ENCODE results near the gene MMP15. TPM values are rescaled to one million over a fixed set of nuclear protein-coding genes. Genes with fewer than 3 reads are reported as not detected.
A peak's percentile ranks its signal among the peaks of the same experiment; 100 is the strongest.
"Not testable (repeated sequence)": the region's sequence is repeated elsewhere in the genome, so short reads cannot be mapped to it uniquely, and the experiment has no call there.

The MMP15 gene
- total RNA-seq, 8 experiments from 2014 or later, result 2.6 to 30.3 (median 14.8) TPM

DNA sequence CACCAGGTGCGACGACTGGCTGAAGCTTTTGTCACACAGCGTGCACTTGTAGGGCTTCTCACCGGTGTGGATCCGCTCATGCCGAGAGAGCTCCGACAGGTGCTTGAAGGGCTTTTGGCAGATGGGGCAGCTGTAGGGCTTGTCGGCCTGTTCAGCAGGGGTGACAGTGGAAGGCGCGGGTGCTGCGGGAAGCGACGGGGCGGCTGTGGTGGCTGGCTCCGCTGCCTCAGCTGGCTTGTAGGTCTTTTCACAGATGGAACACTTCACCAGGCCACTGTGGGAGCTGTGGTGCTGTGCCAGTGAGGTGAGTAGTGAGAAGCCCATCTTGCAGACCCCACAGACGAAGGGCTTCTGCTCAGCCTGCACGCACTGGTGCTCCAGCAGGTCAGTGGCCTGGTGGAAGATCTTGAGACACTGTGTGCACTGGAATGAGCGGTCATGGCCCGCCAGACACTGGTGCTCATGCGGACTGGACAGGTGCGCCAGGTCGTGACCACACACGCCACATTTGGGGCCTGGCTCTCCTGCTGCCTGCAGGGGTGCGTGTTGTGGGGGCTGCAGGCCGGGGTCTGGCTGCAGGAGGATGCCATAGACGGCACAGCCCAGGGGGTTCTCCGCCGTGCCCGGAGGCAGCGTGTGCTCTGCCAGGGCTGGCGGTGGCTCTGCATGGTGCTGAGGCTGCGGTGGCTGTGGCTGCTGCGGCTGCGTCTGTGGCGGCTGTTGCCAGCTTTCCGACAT is 27.9 kb upstream of the MMP15 start:
- no peak overlapping the region for H3K27ac ChIP-seq
- no peak overlapping the region for H3K4me3 ChIP-seq
- in situ Hi-C loops (cut with MboI; ENCODE audit: low pct_unique_long_range_greater_than_20kb in 2 of 9, low sequenced_read_pairs in 9 of 9, unreplicated experiment in 9 of 9), result loop anchor here in 3 of 9 experiments (25.0 kb wide), 3 partner anchors 110 to 235 kb away; no protein-coding TSS in a partner anchor
- WGBS, 10 experiments, result 92 to 100% (median 98%) methylated on average over 3 to 15 of the region's 36 CpGs; no CpG with 5 or more reads in 7 of the 10 experiments
- peaks cover 7 to 8% of the 10 kb centered on the region in 2 donors for H3K4me1 ChIP-seq (replicated peaks in 1 of 2)
- no peak for ATAC-seq (replicated peaks in 6 of 8)

DNA sequence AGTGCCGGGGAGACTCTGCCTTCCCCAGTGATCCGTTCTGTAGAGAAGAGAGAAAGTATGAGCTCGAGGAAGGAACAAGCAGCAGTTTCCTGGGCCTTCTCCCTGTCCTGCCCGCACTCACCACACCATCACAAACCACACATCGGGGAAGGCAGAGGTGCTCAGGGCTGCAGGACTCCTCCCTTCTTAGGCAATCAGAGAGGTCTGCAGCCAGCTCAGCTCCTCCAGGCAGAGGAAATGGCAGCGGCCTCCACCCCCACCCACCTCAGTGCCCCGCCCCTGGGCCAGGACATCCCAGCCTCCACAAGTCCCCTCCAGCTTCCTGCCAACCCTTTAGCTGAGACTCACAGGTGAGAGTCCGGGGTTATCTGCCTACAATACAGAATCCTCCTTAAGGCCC is 27.1 kb upstream of the MMP15 start:
- Histone ChIP-seq H3K4me3 (no peak overlapping the region), H3K27ac (no peak overlapping the region), H3K4me1 (replicated peaks in 1 of 2) (peaks cover 7 to 8% of the 10 kb centered on the region in 2 donors)
- WGBS, 10 experiments, result 40% methylated on average over 1 of the region's 8 CpGs; no CpG with 5 or more reads in 8 of the 10 experiments
- in situ Hi-C loops (cut with MboI; ENCODE audit: low pct_unique_long_range_greater_than_20kb in 2 of 9, low sequenced_read_pairs in 9 of 9, unreplicated experiment in 9 of 9), result loop anchor here in 3 of 9 experiments (25.0 kb wide), 3 partner anchors 111 to 236 kb away; no protein-coding TSS in a partner anchor
- peak in 1 of 8 experiments; percentile 1 for ATAC-seq (replicated peaks in 6 of 8)

DNA sequence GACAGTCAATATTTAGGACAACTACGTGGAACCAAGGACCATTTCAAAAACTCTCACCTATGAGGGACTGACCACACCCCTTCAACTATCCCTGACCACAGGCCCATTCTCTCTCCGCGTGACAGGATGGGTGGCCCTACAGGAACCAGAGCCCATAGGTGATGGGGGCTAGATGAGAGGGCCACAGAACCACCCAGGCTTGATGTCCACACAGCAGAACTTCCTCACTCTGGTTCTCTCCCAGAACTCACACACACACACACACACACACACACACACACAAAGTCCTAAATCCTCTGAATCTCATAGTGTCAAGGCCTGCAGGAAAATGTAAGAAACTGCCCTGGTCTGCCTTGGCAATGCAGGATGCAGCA is 26.6 kb upstream of the MMP15 start:
- peak overlapping the region in 3 of 5 donors; percentile 72 to 99 (median 96) for H3K4me3 ChIP-seq
- peaks cover 7 to 8% of the 10 kb centered on the region in 2 donors for H3K4me1 ChIP-seq (replicated peaks in 1 of 2)
- 100% methylated on average over 1 to 2 of the region's 3 CpGs; no CpG with 5 or more reads in 8 of the 10 experiments for WGBS, 10 experiments
- H3K27ac ChIP-seq, result no peak overlapping the region
- ATAC-seq (replicated peaks in 6 of 8), result no peak
- in situ Hi-C loops (cut with MboI; ENCODE audit: low pct_unique_long_range_greater_than_20kb in 2 of 9, low sequenced_read_pairs in 9 of 9, unreplicated experiment in 9 of 9), result loop anchor here in 3 of 9 experiments (25.0 kb wide), 3 partner anchors 112 to 237 kb away; no protein-coding TSS in a partner anchor

DNA sequence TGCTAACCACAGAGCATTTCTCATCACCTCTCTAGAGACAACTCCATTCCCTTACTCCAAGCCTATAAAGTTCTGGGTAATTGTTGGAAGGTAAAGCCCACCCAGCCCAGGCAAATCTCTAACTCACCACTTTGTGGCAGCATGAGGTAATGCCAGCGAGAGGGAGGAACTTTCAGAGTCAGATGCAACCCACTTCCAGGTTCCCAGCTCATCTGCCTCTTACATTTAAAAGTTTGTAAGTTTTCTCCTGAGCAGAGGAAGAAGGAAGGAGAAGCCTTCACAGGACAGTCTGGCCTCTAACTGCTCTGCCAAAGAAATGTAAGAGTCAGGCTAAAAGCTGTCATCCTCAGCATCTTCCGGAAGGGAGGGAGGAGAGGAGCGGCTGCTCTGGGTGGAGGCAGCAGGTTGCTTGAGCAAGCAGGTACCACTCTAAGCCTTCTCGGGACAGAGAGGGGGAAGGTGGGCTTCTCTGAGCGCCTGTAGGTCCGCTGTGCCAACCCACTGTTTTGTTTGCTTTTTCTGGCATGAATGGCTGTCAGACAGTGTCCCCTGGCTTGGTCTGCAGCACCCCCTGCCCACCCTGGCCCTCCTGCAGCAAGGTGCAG is 26.1 kb upstream of the MMP15 start:
- WGBS, 10 experiments, result 0 to 63% (median 16%) methylated on average over 1 to 4 of the region's 6 CpGs; no CpG with 5 or more reads in 4 of the 10 experiments
- in situ Hi-C loops (cut with MboI; ENCODE audit: low pct_unique_long_range_greater_than_20kb in 2 of 9, low sequenced_read_pairs in 9 of 9, unreplicated experiment in 9 of 9), result loop anchor here in 3 of 9 experiments (25.0 kb wide), 3 partner anchors 112 to 237 kb away; no protein-coding TSS in a partner anchor

DNA sequence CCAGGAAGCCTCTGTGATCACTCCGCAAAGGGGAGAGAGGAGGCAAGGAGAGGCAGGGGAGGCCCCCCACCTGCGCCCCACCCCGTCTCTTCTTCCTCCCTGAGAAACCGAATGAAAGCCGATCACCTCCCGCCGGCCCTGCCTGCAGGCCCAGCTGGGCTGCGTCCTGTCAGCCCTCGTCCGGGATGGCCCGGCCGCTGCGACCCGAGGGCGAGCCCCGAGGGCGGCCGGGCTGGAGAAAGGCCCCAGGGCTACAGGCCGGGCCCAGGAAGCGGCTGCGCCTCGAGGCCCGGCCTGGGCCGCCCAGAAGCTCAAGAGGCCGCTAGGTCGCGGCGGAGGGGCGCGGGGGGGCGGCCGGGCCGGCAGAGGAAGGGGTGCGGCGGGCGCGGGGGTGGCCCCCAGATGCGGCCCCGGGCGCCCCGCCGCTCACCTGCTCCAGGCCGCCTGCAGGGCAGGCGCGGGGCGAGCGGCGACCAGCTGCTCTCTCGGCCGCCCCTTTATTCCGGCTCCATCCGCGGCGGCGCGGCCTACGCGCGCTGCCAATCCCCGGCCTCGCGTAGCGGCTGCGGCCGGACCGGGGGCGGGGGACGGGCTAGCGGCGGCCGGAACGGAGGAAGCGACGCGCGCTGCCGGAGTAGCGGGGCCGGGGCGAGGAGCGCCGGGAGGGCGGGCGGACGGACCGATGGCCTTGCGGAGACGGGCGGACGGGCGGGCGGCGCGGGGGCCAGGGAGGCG is 25.4 kb upstream of the MMP15 start, which contains the start of gene ZNF319:
Gene ZNF319, minus strand, starts transcription at position 702 of the 735 bp plus-strand sequence. CDS start 2,407 bp downstream, outside the sequence.
- Histone ChIP-seq H3K4me1 (replicated peaks in 1 of 2) (peaks cover 5 to 7% of the 10 kb centered on the region in 2 donors), H3K4me3 (peak within 1 kb of the TSS; percentile 55 to 99 (median 72)), H3K27ac (peak within 1 kb of the TSS; percentile 73 to 87)
- in situ Hi-C loops (cut with MboI; ENCODE audit: low pct_unique_long_range_greater_than_20kb in 2 of 9, low sequenced_read_pairs in 9 of 9, unreplicated experiment in 9 of 9), result loop anchor here (5.0 to 25.0 kb wide), 9 partner anchors 95 to 438 kb away; no protein-coding TSS in a partner anchor
- whole genome bisulfite sequencing, 10 experiments, result no CpG with 5 or more reads among the region's 95 CpGs
- peak; percentile 17 to 45 (median 30) for ATAC-seq (replicated peaks in 6 of 8)

More for the DNA sequence above, 26.1 kb upstream of the MMP15 start:
- H3K27ac ChIP-seq, result peak overlapping the region; percentile 73 to 87
- peaks cover 7 to 8% of the 10 kb centered on the region in 2 donors for H3K4me1 ChIP-seq (replicated peaks in 1 of 2)
- ATAC-seq (replicated peaks in 6 of 8), result peak in 5 of 8 experiments; percentile 2 to 11 (median 6)
- peak overlapping the region; percentile 55 to 99 (median 72) for H3K4me3 ChIP-seq

DNA sequence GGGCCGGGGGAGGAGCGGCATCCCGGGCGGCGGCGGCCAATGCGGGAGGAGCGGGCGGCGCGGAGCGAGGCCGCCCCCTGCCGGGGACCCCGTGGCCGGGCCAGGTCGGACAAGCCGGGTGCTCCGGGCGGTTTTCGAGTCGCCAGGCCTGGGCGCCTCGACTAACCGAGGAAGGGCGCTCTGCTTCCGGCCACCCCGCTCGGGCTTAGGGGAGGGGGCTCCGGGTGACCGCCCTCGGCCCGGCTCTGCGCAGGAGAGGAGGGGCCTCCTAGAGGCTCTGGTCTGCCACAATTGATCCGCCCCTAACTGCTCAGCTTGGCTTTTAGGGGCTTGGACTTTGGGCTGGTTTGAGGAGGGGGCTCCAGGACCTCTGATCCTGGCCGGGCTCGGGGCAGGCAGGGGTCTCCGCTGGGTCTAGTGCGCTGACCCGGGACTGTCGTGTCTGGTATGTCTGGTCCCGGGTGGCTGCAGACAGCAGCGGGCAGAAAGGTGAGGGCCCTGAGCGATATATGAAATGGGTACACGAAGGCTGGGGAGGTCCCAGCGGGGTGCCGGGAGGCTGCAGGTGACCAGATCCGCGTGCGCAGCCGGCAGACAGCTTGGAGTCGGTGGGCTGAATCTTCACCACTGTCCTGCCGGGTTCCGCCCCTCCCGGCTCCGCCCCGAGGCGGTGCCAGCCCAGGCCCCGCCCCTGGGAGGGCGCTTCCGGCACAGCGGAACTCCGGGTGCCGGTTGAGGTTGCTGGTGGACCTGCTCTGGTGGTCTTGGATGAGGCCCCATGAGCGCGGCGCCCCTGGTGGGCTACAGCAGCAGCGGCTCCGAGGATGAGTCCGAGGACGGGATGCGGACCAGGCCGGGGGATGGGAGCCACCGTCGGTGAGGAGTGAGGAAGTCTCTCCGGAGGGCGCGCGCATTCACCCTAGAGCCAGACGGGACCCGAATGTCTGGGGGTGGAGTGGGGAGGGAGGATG is 24.6 kb upstream of the MMP15 start, which contains the start of gene USB1:
Gene USB1, plus strand, starts transcription at position 702 of the 971 bp plus-strand sequence. Its CDS starts 77 bp downstream, at position 779.
- peak; percentile 78 to 87 (median 82) for ATAC-seq (replicated peaks in 6 of 8)
- in situ Hi-C loops (cut with MboI; ENCODE audit: low pct_unique_long_range_greater_than_20kb in 2 of 9, low sequenced_read_pairs in 9 of 9, unreplicated experiment in 9 of 9), result loop anchor here in 8 of 9 experiments (5.0 to 25.0 kb wide), 9 partner anchors 96 to 439 kb away; no protein-coding TSS in a partner anchor
- H3K4me1 ChIP-seq (replicated peaks in 1 of 2), result peaks cover 5 to 7% of the 10 kb centered on the region in 2 donors
- H3K27ac ChIP-seq, result peak within 1 kb of the TSS; percentile 73 to 87
- peak within 1 kb of the TSS; percentile 55 to 99 (median 72) for H3K4me3 ChIP-seq
- WGBS, 10 experiments, result 0% methylated on average over 2 to 17 of the region's 81 CpGs; no CpG with 5 or more reads in 5 of the 10 experiments

DNA sequence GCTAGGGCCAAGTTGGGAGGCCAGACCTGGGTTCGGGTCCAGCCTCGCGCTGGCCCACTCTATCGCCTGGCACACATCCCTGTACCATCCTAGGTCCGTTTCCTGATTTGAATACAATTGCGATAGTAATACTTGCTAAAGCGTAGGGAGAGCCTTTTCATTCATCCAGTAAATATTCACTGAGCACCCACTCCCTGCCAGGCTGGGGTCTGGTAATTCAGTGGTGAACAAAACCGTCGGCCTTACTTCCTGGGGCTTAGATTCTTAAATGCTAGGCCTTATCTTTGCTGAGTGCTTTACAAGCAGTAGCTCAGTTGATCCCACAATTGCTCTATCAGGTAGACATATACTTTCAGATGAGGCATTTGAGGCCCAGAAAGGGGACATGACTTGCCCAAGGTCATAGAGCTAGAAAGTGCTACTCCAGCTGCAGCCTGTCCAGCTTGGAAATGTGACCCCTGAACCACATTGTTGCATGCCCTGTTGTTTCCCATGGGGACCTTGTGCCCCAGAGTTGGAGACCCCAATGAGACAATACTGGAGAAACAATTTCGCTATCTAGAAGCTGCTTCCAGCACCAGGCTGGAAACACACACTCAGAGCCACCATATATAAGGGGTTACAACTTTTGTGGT is 23.7 kb upstream of the MMP15 start:
- in situ Hi-C loops (cut with MboI; ENCODE audit: low pct_unique_long_range_greater_than_20kb in 2 of 9, low sequenced_read_pairs in 9 of 9, unreplicated experiment in 9 of 9), result loop anchor here in 8 of 9 experiments (5.0 to 25.0 kb wide), 9 partner anchors 97 to 440 kb away; no protein-coding TSS in a partner anchor
- peak in 1 of 8 experiments; percentile 6 for ATAC-seq (replicated peaks in 6 of 8)
- peaks cover 5 to 7% of the 10 kb centered on the region in 2 donors for H3K4me1 ChIP-seq (replicated peaks in 1 of 2)
- 20 to 100% (median 56%) methylated on average over 1 to 4 of the region's 10 CpGs; no CpG with 5 or more reads in 1 of the 10 experiments for WGBS, 10 experiments
- H3K27ac ChIP-seq, result no peak overlapping the region
- peak overlapping the region; percentile 55 to 99 (median 72) for H3K4me3 ChIP-seq

DNA sequence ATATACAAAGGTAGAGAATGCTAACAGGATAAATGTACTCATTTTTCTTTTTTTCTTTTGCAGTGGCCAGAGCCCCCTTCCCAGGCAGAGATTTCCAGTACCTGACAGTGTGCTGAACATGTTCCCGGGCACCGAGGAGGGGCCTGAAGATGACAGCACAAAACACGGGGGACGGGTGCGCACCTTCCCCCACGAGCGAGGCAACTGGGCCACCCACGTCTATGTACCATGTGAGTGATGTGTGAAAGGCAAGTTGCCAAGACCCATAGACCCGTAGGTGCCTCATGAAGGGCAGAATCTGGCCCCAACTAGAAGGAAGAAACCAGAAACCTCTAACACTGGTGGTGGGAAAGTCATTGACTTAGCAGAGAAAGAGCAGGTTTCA is 23.1 kb upstream of the MMP15 start:
- Histone ChIP-seq H3K4me1 (replicated peaks in 1 of 2) (peaks cover 5 to 7% of the 10 kb centered on the region in 2 donors), H3K27ac (no peak overlapping the region), H3K4me3 (no peak overlapping the region)
- in situ Hi-C loops (cut with MboI; ENCODE audit: low pct_unique_long_range_greater_than_20kb in 2 of 9, low sequenced_read_pairs in 9 of 9, unreplicated experiment in 9 of 9), result loop anchor here in 8 of 9 experiments (5.0 to 25.0 kb wide), 9 partner anchors 98 to 440 kb away; no protein-coding TSS in a partner anchor
- no peak for ATAC-seq (replicated peaks in 6 of 8)
- WGBS, 10 experiments, result 70 to 100% (median 85%) methylated on average over 1 to 2 of the region's 9 CpGs; no CpG with 5 or more reads in 6 of the 10 experiments

DNA sequence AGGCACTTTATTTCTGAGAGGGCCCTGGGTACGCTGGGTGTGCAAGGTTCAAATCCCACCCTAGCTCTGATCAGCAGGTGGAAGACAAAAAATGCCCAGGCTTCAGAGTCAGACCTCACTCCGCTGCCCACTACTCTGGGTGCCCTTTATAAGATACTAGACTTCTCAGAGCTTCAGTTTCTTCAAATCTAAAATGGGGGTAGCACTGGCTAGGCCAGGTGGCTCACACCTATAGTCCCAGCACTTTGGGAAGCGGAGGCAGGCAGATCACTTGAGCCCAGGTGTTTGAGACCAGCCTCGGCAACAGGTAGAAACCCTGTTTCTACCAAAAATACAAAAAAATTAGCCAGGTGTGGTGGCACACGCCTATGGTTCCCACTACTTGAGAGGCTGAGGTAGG is 22.6 kb upstream of the MMP15 start:
- no peak for ATAC-seq (replicated peaks in 6 of 8)
- 67 to 100% (median 100%) methylated on average over 1 to 4 of the region's 5 CpGs; no CpG with 5 or more reads in 3 of the 10 experiments for WGBS, 10 experiments
- H3K27ac ChIP-seq, result no peak overlapping the region
- no peak overlapping the region for H3K4me3 ChIP-seq
- in situ Hi-C loops (cut with MboI; ENCODE audit: low pct_unique_long_range_greater_than_20kb in 2 of 9, low sequenced_read_pairs in 9 of 9, unreplicated experiment in 9 of 9), result loop anchor here in 8 of 9 experiments (5.0 to 25.0 kb wide), 9 partner anchors 98 to 441 kb away; no protein-coding TSS in a partner anchor
- H3K4me1 ChIP-seq (replicated peaks in 1 of 2), result peaks cover 5 to 7% of the 10 kb centered on the region in 2 donors

DNA sequence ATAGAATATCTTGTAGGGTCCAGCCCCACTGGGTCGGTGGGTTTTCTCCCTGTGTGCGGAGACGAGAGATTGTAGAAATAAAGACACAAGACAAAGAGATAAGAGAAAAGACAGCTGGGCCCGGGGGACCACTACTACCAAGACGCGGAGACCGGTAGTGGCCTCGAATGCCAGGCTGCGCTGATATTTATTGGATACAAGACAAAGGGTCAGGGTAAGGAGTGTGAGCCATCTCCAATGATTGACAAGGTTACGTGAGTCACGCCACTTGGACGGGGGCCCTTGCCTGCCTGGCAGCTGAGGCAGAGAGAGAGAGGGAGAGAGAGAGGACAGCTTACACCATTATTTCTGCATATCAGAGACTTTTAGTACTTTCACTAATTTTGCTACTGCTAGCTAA is 20.8 kb upstream of the MMP15 start:
- WGBS, 10 experiments, result 86 to 100% (median 94%) methylated on average over 1 to 10 of the region's 12 CpGs; no CpG with 5 or more reads in 3 of the 10 experiments
- ATAC-seq (replicated peaks in 6 of 8); H3K27ac ChIP-seq; H3K4me3 ChIP-seq; H3K4me1 ChIP-seq (replicated peaks in 1 of 2): not testable (repeated sequence)
- in situ Hi-C loops (cut with MboI; ENCODE audit: low pct_unique_long_range_greater_than_20kb in 2 of 9, low sequenced_read_pairs in 9 of 9, unreplicated experiment in 9 of 9), result loop anchor here in 8 of 9 experiments (5.0 to 25.0 kb wide), 9 partner anchors 100 to 442 kb away; no protein-coding TSS in a partner anchor
